NCI-H460 (cell line): ENCODE data around the gene UBL5. TPM values are rescaled to one million over a fixed set of nuclear protein-coding genes. Genes with fewer than 3 reads are reported as not detected.

Experiments used
- DNase-seq: peaks from one replicate; pipeline ENCODE4 v3.0.0-alpha.2; 2016; ENCODE audit warnings: low read depth; ENCODE audit errors: extremely low read depth
- small RNA-seq, 2 experiments: library from RNA; depleted of rRNA; stranded (forward); fragments of <200 nt; gene quantifications; one replicate each; pipeline ENCODE3, GENCODE V24; 2014
- total RNA-seq: library from RNA; depleted of rRNA; stranded (reverse); fragments of >200 nt; shearing (Covaris generic); gene quantifications from 2 replicates; pipeline ENCODE4 v1.2.3, GENCODE V29; 2014; rRNA removed

The UBL5 gene
- total RNA-seq, 1 experiment from 2014 or later = 150 TPM

DNA sequence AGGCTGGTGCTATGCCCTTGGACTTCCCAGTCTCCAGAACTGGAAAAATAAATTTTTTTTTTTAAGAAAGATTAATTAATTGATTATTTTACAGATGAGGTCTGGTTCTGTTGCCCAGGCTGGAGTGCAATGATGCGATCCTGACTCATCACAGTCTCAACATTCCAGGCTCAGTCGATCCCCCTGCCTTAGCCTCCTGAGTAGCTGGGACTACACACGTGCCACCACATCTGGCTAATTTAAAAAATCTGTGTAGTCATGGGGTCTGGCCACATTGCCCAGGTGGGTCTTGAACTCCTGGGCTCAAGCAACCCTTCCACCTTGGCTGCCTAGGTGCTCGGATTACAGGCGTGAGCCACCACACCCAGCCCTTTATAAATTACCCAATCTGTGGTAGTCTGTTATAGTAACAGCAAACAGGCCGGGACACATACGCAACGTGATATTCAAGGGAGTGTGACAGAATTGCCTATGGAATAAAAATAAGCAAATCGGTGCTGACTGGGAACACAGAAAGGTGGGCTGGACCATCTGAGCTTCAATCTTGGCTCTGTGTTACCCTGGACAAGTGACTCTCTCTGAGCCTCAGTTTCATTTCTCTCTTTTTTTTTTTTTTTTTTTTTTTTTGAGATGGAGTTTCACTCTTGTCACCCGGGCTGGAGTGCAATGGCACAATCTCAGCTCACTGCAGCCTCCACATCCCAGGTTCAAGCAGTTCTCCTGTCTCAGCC is 50.2 kb downstream of the UBL5 start:
- no peak for DNase-seq

DNA sequence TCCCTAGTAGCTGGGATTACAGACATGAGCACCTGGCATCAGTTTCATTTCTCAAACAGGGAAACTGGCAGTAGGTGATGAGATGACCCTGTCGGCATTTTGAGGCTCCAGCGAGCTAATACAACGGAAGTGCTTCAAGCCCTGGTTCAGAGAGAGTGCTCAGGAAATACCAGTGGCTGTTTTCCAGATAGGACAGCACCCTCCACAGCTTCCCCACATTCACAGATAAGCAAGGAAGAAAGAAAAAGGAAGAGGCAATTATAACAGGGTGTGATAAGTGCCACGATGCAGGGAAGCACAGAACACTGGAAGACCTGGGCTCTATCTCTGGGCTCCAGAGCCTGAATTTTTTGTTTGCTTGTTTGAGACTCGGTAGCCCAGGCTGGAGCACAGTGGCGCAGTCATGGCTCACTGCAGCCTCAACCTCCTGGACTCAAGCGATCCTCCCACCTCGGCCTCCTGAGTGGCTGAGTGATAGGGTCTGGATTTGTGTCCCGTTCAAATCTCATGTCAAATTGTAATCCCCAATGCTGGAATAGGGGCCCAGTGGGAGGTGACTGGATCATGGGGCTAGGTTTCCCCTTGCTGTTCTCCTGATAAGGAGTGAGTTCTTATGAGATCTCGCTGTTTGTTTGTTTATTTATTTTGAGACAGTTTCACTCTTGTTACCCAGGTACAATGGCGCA is 50.9 kb downstream of the UBL5 start:
- DNase-seq = no peak

Small RNAs within 50 kb of the gene (small RNA-seq; reads per million reads assigned to genes)
- 0 to 0.04 reads per million in 2 experiments for gene RF00156

Other genes with a start within 250 kb of the UBL5 start
- gene ZNF121, start 243.4 kb upstream of the UBL5 start, total RNA-seq = 80.1 and 86.4 TPM in 2 replicates
- gene ZNF561, start 206.7 kb upstream of the UBL5 start, total RNA-seq = 23.9 and 26.1 TPM in 2 replicates
- gene ZNF562, start 152.8 kb upstream of the UBL5 start, total RNA-seq = 30.3 and 33.7 TPM in 2 replicates
- gene ZNF846, start 59.2 kb upstream of the UBL5 start, total RNA-seq = 1.7 and 2.6 TPM in 2 replicates
- 13.9 and 14.4 TPM in 2 replicates for gene FBXL12, start 8.8 kb upstream of the UBL5 start, total RNA-seq
- gene PIN1, start 7.4 kb downstream of the UBL5 start, total RNA-seq = 64.6 and 79.5 TPM in 2 replicates
- 1.0 and 1.6 TPM in 2 replicates for gene OLFM2, start 108.6 kb downstream of the UBL5 start, total RNA-seq
- gene COL5A3, start 182.6 kb downstream of the UBL5 start, total RNA-seq = 0.06 and 0.12 TPM in 2 replicates
- not detected in 2 replicates for gene RDH8, start 185.6 kb downstream of the UBL5 start, total RNA-seq